Activated CD4-positive, alpha-beta T cell treated with anti-CD3 and anti-CD28 coated beads, Interleukin-2, amount 10 ng/mL, durations not matched to agents 7 days and 5 days (primary cell): Measurements from ENCODE around the gene YOD1. TPM values are rescaled to one million over a fixed set of nuclear protein-coding genes. Genes with fewer than 3 reads are reported as not detected.

Source experiments
- CTCF ChIA-PET: fragments of 350-600 bp; sonication (Branson Sonifier 250); formaldehyde crosslinking; loops from one replicate; lab custom pipeline; 2021; ENCODE audit warnings: antibody characterized with exemption; lab: Charles Lee
- POLR2A ChIA-PET: fragments of 350-600 bp; sonication (Branson Sonifier 250); formaldehyde crosslinking; loops from one replicate; lab custom pipeline; 2021; ENCODE audit warnings: antibody characterized with exemption; lab: Charles Lee
- DNase-seq: peaks from one replicate; pipeline ENCODE4 v3.0.0-alpha.2; 2020
- H3K27ac Mint-ChIP-seq: one replicate; pipeline ENCODE4 v1.8.0; 2021; ENCODE audit warnings: mild to moderate bottlenecking, moderate library complexity, mixed read lengths
- H3K27me3 Mint-ChIP-seq: one replicate; pipeline ENCODE4 v1.8.0; 2021; ENCODE audit warnings: mixed read lengths
- H3K36me3 Mint-ChIP-seq: one replicate; pipeline ENCODE4 v1.8.0; 2021; ENCODE audit warnings: low read depth, mixed read lengths
- H3K4me1 Mint-ChIP-seq: one replicate; pipeline ENCODE4 v1.8.0; 2021; ENCODE audit warnings: mixed read lengths
- H3K4me3 Mint-ChIP-seq: one replicate; pipeline ENCODE4 v1.8.0; 2021; ENCODE audit warnings: mild to moderate bottlenecking, moderate library complexity, mixed read lengths
- H3K9me3 Mint-ChIP-seq: one replicate; pipeline ENCODE4 v1.8.0; 2021; ENCODE audit warnings: mixed read lengths
- total RNA-seq, 2 experiments: library from RNA; stranded (reverse); gene quantifications; one replicate each; pipeline ENCODE4 v1.2.3, GENCODE V29; 2021

YOD1 gene
- total RNA-seq, 2 experiments from 2014 or later: 7.3 TPM

DNA sequence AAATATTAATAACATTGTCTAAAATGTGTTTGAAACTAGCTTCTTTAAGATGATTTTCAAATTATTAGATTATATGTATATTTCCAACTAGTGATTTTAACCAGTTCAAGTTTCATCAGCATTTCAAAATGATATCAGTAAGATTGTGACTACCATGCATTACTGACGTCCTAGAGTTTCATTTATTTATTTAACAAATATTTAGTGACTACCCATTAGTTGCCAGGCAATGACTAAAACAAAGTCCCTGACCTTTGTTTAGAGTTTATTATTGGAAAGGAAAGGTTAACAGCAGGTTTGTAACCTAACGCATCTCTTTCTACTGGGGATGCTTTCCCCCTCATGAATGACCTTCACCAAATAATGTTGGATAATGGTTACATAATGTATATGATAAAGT is 30.1 kb upstream of the YOD1 start:
- Mint-ChIP-seq H3K27me3 (peaks cover 21% of the 10 kb centered on the region), H3K9me3 (no peaks in the 10 kb centered on the region), H3K4me3 (no peak overlapping the region), H3K36me3 (no peaks in the 10 kb centered on the region), H3K4me1 (peaks cover 19% of the 10 kb centered on the region), H3K27ac (no peak overlapping the region)
- POLR2A ChIA-PET: no interaction called here
- CTCF ChIA-PET: interaction anchor here (1.6 kb wide), 1 partner anchor 13 kb away, joined by 4 read pairs; no protein-coding TSS in a partner anchor
- no peak for DNase-seq

DNA sequence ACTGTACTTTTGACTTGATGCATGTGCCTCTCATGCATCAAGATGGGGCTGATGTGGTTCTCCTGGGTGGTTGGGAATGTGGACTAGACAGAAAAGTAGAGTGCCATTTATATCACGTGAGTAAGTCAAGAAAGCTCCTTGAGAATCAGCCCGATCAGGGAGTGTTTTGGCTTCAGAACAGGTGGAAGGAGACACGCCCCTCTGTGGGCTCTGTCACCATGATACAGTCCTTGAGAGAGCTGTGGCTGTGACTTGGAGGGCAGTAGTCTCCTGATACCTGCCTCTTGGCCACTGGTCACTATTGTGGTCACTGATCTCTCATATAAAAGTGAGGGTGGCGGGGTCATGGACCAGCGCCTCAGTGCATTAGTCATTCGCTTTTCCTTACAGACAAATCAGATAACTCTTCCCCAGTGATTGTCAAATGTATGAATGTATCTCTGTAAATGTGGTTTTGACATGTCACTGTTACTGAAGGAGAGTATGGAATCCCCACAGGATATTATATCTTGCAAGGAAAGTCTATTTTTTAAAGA is 28.8 kb upstream of the YOD1 start:
- CTCF ChIA-PET: interaction anchor here (1.1 to 1.6 kb wide), 2 partner anchors 18 to 27 kb away, joined by 4 read pairs; partner anchors contain the start of gene PFKFB2
- H3K9me3 Mint-ChIP-seq: no peaks in the 10 kb centered on the region
- peaks cover 13% of the 10 kb centered on the region for H3K4me1 Mint-ChIP-seq
- POLR2A ChIA-PET: no interaction called here
- no peaks in the 10 kb centered on the region for H3K36me3 Mint-ChIP-seq
- no peak for DNase-seq
- H3K4me3 Mint-ChIP-seq: no peak overlapping the region
- peaks cover 28% of the 10 kb centered on the region for H3K27me3 Mint-ChIP-seq
- H3K27ac Mint-ChIP-seq: no peak overlapping the region

DNA sequence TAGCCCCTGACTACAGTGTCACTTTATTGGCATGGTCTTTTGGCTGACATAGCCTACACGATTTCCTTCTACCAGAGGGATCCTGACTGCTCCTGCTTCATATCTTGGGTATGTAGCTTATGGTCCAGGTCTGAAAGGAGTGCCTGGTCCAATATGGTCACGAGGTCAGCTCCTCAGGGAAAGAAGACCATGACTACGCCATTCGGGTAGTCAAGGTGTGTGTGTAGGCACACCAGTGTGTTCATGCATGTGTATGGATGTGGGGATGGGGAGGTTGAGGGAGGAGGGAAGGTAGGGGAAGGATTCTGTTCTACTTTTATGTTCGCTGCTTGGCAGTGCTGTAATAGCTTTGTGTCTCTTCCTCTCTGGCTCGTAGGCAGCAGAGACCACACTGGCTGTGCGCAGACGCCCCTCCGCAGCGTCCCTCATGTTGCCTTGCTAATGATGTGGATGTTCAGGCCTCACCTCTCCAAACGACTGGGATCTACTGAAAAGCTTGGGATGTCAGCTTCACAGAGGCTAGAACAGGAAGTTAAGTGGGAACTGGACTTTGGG is 27.6 kb upstream of the YOD1 start:
- no peak for DNase-seq
- Mint-ChIP-seq H3K36me3 (no peaks in the 10 kb centered on the region), H3K9me3 (no peaks in the 10 kb centered on the region), H3K27ac (no peak overlapping the region), H3K4me1 (peaks cover 3% of the 10 kb centered on the region), H3K4me3 (no peak overlapping the region), H3K27me3 (peaks cover 30% of the 10 kb centered on the region)
- POLR2A ChIA-PET: no interaction called here
- CTCF ChIA-PET: interaction anchor here (0.8 to 0.9 kb wide), 2 partner anchors 25 to 421 kb away, joined by 3 to 5 read pairs; partner anchors contain the start of gene PFKFB2

DNA sequence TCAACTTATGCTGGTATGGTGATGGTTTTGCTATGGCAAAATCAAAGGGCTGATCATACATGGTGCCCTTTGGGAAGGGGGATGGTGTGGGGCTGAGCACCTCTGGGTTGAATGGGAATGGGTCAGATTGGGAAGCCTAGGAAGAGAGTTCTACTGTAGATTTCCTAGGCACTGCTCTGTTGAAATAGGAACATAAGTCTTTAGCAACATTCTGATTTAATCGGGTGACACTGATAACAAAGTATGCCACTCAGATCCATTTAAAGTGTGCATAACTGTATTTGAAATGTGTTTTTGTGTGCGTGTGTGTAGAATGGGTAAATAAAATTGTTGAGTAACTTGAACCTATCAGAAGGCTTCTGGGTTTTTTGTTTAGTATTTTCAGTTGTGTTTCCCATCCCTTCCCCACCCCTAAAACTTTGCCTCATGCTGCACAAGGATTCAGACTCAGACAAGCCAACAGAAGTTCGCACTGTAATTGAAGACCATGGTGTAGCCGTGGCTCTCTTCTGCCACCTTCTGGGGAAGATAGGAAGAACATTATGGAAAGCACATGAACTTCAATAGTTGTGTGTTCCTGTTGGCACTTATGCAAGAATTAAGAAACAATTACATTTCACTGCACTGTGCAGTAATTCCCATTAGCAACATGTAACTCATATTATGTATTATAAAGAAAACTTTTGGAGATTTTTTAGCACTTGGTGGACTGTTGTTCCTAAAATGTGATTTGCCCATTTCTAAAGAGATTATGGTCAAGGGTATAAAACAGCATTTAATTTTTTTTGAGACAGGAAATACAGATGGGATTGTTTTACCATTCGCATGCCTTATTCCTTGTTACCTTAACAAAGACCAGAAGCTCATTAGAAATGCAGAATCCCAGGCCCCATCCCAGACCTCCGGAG is 26.7 kb upstream of the YOD1 start:
- CTCF ChIA-PET: interaction anchor here (0.6 to 0.9 kb wide), 4 partner anchors 24 to 1009 kb away, joined by 3 to 4 read pairs (median 3); partner anchors contain the start of gene PFKFB2
- Mint-ChIP-seq H3K9me3 (no peaks in the 10 kb centered on the region), H3K4me3 (no peak overlapping the region), H3K4me1 (peaks cover 1% of the 10 kb centered on the region), H3K27me3 (peaks cover 24% of the 10 kb centered on the region), H3K27ac (no peak overlapping the region), H3K36me3 (peaks cover 2% of the 10 kb centered on the region)
- peak; percentile 81 for DNase-seq
- POLR2A ChIA-PET: no interaction called here

DNA sequence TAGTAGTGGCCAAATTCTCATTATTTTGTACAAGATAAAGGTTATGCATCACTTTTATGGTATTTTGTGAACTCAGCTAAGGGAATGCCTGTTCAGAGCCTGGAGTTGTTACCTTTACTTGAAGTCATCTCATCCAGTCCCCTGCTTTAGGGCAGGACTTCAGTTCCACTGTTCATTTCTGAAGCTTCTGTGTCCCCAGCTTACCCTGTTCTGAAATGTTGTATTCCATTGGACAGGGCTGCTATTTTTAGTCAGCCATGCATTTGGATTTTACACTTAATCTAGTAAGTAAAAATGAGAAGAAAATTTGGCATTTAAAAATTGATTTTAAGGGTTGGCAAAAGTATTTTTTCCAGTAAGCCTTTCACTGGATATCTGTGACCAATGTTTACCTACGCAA is 26.0 kb upstream of the YOD1 start:
- no peak overlapping the region for H3K4me3 Mint-ChIP-seq

DNA sequence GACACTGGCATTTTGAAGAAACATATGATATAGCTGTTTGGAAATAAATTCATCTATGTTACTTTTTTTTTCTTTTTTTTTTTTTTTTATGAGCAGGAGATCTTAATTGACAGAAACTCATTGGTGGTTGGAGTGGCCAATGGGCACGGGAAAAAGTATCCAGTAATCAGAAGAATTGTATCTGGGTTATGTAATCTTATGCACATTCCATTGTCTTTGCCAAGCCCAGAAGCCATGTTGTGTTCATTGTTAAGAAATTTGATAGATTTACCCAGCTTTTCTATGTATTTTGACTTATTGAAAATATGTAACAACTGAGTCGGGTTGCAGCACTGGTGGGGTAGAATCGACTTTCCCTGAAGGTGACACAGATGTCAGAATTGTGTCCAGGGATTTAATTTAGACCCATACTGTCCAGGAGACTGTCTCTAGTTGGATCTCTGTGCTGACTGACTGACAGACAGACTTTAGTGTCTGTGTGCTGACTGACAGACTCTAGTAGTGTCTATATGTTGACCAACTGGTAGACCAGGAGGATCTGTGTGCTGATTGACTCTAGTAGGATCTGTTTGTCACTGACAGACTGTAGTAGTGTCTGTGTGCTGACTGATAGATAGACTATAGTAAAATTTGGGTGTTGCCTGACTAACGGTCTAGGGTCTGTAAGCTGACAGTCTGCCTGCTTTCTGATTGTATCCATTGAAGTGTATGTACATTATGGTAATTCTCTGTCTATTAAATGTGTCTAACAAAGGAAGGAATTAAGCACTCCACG is 25.4 kb upstream of the YOD1 start:
- peaks cover 16% of the 10 kb centered on the region for H3K27me3 Mint-ChIP-seq
- CTCF ChIA-PET: interaction anchor here (1.1 to 1.8 kb wide), 3 partner anchors 20 to 165 kb away, joined by 3 to 6 read pairs (median 3); no protein-coding TSS in a partner anchor

More for the DNA sequence above, 26.0 kb upstream of the YOD1 start:
- no peak for DNase-seq
- Mint-ChIP-seq H3K4me1 (peaks cover 2% of the 10 kb centered on the region), H3K9me3 (no peaks in the 10 kb centered on the region), H3K27ac (no peak overlapping the region), H3K27me3 (peaks cover 19% of the 10 kb centered on the region), H3K36me3 (peaks cover 3% of the 10 kb centered on the region)
- CTCF ChIA-PET: interaction anchor here (0.6 to 1.1 kb wide), 3 partner anchors 20 to 166 kb away, joined by 3 read pairs; no protein-coding TSS in a partner anchor
- POLR2A ChIA-PET: no interaction called here

DNA sequence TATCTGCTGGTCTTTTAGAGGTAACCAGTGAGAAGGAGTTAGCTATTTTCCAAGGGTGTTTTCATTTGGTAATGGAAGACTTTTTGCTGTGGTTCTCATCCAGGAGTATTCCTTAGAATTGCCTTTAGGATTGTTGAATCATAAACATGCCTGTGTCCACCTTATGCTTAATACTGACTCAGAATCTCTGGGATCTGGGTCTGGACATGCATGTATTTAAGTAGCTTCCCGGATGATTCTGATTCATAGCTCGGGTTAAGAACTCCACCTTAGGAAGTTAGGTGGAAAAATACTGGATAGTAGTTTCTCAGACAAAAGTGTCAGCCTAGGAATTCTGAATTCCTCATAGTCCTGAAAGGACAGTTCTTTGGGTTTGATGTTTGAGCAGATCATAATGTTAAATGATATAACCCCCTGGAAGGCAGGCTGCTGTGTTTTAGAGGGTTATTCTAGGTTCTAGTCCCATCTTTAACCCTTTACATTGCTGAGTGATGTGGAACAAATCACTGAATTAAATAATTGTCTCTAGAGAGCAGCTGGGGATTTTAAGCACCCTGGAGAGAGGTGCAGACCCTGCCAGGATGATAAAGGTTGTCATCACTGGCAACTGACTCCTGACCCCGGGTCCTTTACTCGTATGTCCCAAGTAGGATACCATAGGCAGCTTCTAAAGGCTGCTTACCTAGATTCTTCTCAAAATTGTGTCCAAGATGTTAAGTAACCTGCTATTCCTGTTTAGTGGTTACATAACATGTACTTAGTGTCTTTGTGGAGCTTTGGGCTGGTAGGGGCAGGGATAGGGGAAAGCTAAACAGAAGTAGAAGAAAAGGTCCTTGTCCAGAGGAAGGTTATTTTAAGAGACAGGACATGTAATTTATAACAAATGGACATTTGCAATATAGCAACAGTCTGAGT is 23.2 kb upstream of the YOD1 start:
- Mint-ChIP-seq H3K27me3 (peaks cover 13% of the 10 kb centered on the region), H3K4me1 (peaks cover 31% of the 10 kb centered on the region), H3K4me3 (no peak overlapping the region), H3K27ac (no peak overlapping the region), H3K9me3 (no peaks in the 10 kb centered on the region), H3K36me3 (peaks cover 7% of the 10 kb centered on the region)
- ChIA-PET POLR2A (interaction anchor here (0.7 kb wide), 1 partner anchor 26 kb away, joined by 3 read pairs; no protein-coding TSS in a partner anchor), CTCF (interaction anchor here (0.5 to 1.4 kb wide), 3 partner anchors 10 to 156 kb away, joined by 3 to 5 read pairs (median 3); no protein-coding TSS in a partner anchor)
- no peak for DNase-seq

More for the DNA sequence above, 25.4 kb upstream of the YOD1 start:
- peaks cover 9% of the 10 kb centered on the region for H3K4me1 Mint-ChIP-seq
- no peak overlapping the region for H3K27ac Mint-ChIP-seq
- POLR2A ChIA-PET: no interaction called here
- no peak overlapping the region for H3K4me3 Mint-ChIP-seq
- DNase-seq: no peak
- H3K9me3 Mint-ChIP-seq: no peaks in the 10 kb centered on the region
- H3K36me3 Mint-ChIP-seq: peaks cover 7% of the 10 kb centered on the region

DNA sequence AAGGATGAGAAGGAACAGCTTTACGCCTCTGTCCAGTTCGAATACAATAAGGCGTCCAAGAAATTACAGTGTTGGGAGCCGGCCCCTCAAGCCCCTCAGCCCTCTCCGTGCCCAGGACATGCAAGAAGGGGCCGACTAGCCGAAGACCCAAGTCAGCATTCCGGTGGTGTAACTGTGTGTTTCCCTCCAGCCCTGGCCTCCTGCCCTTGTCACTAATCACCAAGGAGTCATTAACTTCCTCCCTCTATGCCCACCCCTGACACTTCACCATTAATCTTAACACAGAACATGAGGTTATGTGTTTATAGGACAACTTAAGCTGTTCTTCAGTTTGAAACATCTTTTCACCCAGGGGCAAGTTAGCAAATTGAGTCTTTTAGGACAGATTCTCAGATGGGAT is 21.2 kb upstream of the YOD1 start:
- Mint-ChIP-seq H3K36me3 (peaks cover 7% of the 10 kb centered on the region), H3K9me3 (no peaks in the 10 kb centered on the region), H3K4me3 (no peak overlapping the region), H3K4me1 (peaks cover 37% of the 10 kb centered on the region), H3K27me3 (peaks cover 13% of the 10 kb centered on the region), H3K27ac (no peak overlapping the region)
- DNase-seq: no peak
- ChIA-PET POLR2A (no interaction called here), CTCF (interaction anchor here (1.5 to 5.2 kb wide), 5 partner anchors 12 to 22 kb away, joined by 4 to 14 read pairs (median 4); partner anchors contain the start of gene PFKFB2)

DNA sequence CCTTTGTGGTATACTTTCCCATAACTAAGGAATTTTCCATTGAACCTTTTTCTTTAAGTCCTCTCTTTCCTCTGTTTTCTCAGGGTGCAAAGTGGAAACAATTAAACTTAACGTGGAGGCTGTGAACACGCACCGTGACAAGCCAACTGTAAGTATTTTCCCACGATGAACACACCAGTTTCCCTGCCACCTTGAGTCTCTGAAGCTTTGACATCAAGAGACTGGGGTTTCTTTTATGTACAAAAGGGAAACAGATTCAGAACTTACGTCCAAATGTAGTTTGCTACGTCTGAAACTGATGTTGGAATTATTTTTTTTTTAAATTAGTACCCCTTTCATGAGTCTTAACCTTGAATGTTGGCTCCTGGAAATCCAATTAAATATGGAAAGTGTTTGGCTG is 20.4 kb upstream of the YOD1 start:
- no peaks in the 10 kb centered on the region for H3K9me3 Mint-ChIP-seq
- CTCF ChIA-PET: interaction anchor here (1.2 to 5.2 kb wide), 7 partner anchors 11 to 67 kb away, joined by 3 to 14 read pairs (median 4); partner anchors contain the start of gene PFKFB2

DNA sequence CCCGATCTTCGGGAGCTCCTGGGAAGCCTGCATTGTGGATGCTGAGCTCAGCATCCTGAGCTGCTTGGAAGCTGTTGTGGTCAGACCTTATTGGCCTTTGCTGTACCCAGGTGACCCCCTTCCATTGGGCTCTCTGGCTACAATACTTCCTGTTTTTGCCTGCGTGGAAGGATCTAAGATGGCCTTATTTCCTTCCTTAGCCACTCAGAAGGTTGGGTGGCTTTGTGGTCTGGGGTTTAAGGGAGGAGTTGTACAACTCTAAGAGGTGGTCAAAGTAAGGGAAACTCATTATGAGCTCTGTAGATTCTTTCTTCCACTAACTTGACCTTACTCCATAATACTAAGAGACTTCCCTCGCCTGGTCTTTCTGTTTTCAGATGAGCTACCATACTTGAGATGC is 19.8 kb upstream of the YOD1 start:
- ChIA-PET CTCF (interaction anchor here (1.2 to 5.2 kb wide), 6 partner anchors 10 to 66 kb away, joined by 3 to 14 read pairs (median 4); partner anchors contain the start of gene PFKFB2), POLR2A (no interaction called here)
- Mint-ChIP-seq H3K9me3 (no peaks in the 10 kb centered on the region), H3K36me3 (peaks cover 7% of the 10 kb centered on the region), H3K4me3 (no peak overlapping the region), H3K4me1 (peaks cover 37% of the 10 kb centered on the region), H3K27me3 (peaks cover 9% of the 10 kb centered on the region), H3K27ac (peak overlapping the region; percentile 76)
- peak; percentile 38 for DNase-seq

More for the DNA sequence above, 20.4 kb upstream of the YOD1 start:
- H3K36me3 Mint-ChIP-seq: peaks cover 7% of the 10 kb centered on the region
- POLR2A ChIA-PET: no interaction called here
- H3K4me1 Mint-ChIP-seq: peaks cover 37% of the 10 kb centered on the region
- no peak for DNase-seq
- peaks cover 13% of the 10 kb centered on the region for H3K27me3 Mint-ChIP-seq
- H3K27ac Mint-ChIP-seq: no peak overlapping the region
- no peak overlapping the region for H3K4me3 Mint-ChIP-seq

DNA sequence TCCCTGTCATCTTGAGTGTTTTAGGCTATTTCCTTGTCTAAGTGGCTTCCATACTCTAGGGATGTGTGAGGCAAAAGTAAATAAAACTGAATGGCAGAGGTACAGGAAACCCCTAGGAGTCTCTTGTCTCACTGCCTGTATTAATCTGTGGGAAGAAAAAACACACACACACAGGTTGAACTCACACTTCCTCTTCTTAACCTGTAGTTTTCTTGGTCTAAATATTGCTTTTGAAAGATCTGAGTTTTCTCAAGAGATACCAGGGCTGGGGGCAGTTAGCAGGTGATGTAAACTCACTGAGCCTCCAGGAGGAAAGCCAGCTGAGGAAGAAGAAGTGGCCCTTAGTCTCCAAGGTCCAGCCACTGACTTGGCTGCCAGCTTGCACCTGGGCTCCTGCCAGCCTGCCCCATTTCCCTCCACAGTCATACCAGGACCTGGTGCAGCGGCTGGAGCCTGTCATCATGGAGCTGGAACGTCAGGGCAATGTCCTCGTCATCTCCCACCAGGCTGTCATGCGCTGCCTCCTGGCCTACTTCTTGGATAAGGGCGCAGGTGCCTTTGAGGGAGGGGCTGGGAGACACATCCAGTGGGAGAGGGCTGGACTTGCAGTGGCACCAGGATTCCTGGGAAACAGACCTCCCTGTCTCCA is 19.0 kb upstream of the YOD1 start:
- Mint-ChIP-seq H3K36me3 (peaks cover 7% of the 10 kb centered on the region), H3K4me1 (peaks cover 37% of the 10 kb centered on the region), H3K27me3 (peaks cover 7% of the 10 kb centered on the region), H3K9me3 (no peaks in the 10 kb centered on the region), H3K4me3 (no peak overlapping the region), H3K27ac (peak overlapping the region; percentile 76)
- DNase-seq: no peak
- ChIA-PET CTCF (interaction anchor here (0.7 to 5.2 kb wide), 5 partner anchors 9 to 66 kb away, joined by 3 to 14 read pairs (median 4); no protein-coding TSS in a partner anchor), POLR2A (no interaction called here)
